Thyroid gland (tissue), 4 donors: ENCODE data around the gene NT5C3B.

Experiments
- CTCF ChIP-seq, 6 experiments: fragments of 200-600 bp in 3 of 6; fragments of 450-650 bp in 3 of 6; sonication (generic) in 3 of 6; IDR thresholded peaks; one replicate each; pipeline ENCODE4 v1.5.1; 2016 to 2019; ENCODE audit warnings: antibody characterized with exemption in 6 of 6, mild to moderate bottlenecking in 2 of 6, inconsistent platforms in 1 of 6, moderate library complexity in 1 of 6
- POLR2A ChIP-seq, 2 donors: fragments of 450-650 bp; IDR thresholded peaks; one replicate each; pipeline ENCODE4 v1.6.1; 2017; ENCODE audit warnings: antibody characterized with exemption in 2 of 2, mild to moderate bottlenecking in 2 of 2, moderate library complexity in 1 of 2

GRCh38 chr17:41836550-41837196 is 641 bp upstream of the NT5C3B start:
- no peak for TF ChIP-seq POLR2A (IDR thresholded peaks at IDR 0.05)
- no peak for TF ChIP-seq CTCF (IDR thresholded peaks at IDR 0.05)
